Measurements from ENCODE around the gene GINM1. TPM values are rescaled to one million over a fixed set of nuclear protein-coding genes. Genes with fewer than 3 reads are reported as not detected.

The GINM1 gene
- total RNA-seq: 29.8 and 48.5 TPM in 2 replicates

GRCh38 chr6:149565527-149566409, at the start of gene GINM1:
TSS of gene GINM1 (plus strand) at chr6:149566375. CDS start at chr6:149566415, 40 bp downstream.

GRCh38 chr6:149545754-149546471, 20.3 kb upstream of the GINM1 start, which contains the start of gene PPIL4:
TSS of gene PPIL4 (minus strand) at chr6:149546043. CDS start at chr6:149546005, 38 bp downstream.

Other genes starting within 250 kb of the GINM1 start
- gene TAB2, start 248.7 kb upstream of the GINM1 start, total RNA-seq: 10.4 and 25.9 TPM in 2 replicates
- 0.65 and 4.3 TPM in 2 replicates for gene SUMO4, start 166.1 kb upstream of the GINM1 start, total RNA-seq
- 0.16 TPM in 1 of 2 replicates, not detected in the other for gene ZC3H12D, start 81.4 kb upstream of the GINM1 start, total RNA-seq
- 16.2 and 31.0 TPM in 2 replicates for gene PPIL4, start 20.3 kb upstream of the GINM1 start, total RNA-seq
- 20.4 and 23.9 TPM in 2 replicates for gene KATNA1, start 82.3 kb downstream of the GINM1 start, total RNA-seq
- gene LATS1, start 151.7 kb downstream of the GINM1 start, total RNA-seq: 5.2 and 12.9 TPM in 2 replicates
- gene NUP43, start 180.2 kb downstream of the GINM1 start, total RNA-seq: 17.0 and 26.1 TPM in 2 replicates
- 102 and 115 TPM in 2 replicates for gene PCMT1, start 183.4 kb downstream of the GINM1 start, total RNA-seq